MCF 10A (cell line): ENCODE results near the gene BRD7. TPM values are rescaled to one million over a fixed set of nuclear protein-coding genes. Genes with fewer than 3 reads are reported as not detected.

Source experiments
- BruUV-seq: library from RNA; stranded (reverse); fragments of 400-500 nt; replicated peaks from 2 replicates; lab custom pipeline; 2021; lab: Mats Ljungman, UMichigan
- CTCF ChIA-PET: fragments of 300-600 bp; sonication (Branson Sonifier 250); formaldehyde crosslinking; extraction: SDS; loops from one replicate; lab custom pipeline; 2021; ENCODE audit warnings: antibody characterized with exemption, inconsistent platforms; lab: Yijun Ruan, JAX
- POLR2A ChIA-PET: fragments of 300-600, 350-650 bp; sonication (Branson Sonifier 250); formaldehyde crosslinking; extraction: SDS; loops from one replicate; lab custom pipeline; 2020; ENCODE audit warnings: antibody characterized with exemption, inconsistent platforms; lab: Yijun Ruan, JAX
- DNase-seq: peaks from one replicate; pipeline ENCODE4 v3.0.0-alpha.2; 2018; ENCODE audit not compliant: unreplicated experiment
- H3K27ac Mint-ChIP-seq: one replicate; pipeline ENCODE4 v1.8.0; 2022; ENCODE audit warnings: mild to moderate bottlenecking, low read depth, mixed read lengths; ENCODE audit not compliant: unreplicated experiment
- H3K27me3 Mint-ChIP-seq: one replicate; pipeline ENCODE4 v1.8.0; 2022; ENCODE audit warnings: mixed read lengths; ENCODE audit not compliant: insufficient read depth, unreplicated experiment
- H3K36me3 Mint-ChIP-seq: one replicate; pipeline ENCODE4 v1.8.0; 2022; ENCODE audit warnings: mild to moderate bottlenecking, moderate library complexity, mixed read lengths; ENCODE audit not compliant: insufficient read depth, unreplicated experiment
- H3K4me1 Mint-ChIP-seq: one replicate; pipeline ENCODE4 v1.8.0; 2022; ENCODE audit warnings: mixed read lengths; ENCODE audit not compliant: insufficient read depth, unreplicated experiment
- H3K4me3 Mint-ChIP-seq: one replicate; pipeline ENCODE4 v1.8.0; 2022; ENCODE audit warnings: mild to moderate bottlenecking, moderate library complexity, mixed read lengths; ENCODE audit not compliant: unreplicated experiment
- H3K9me3 Mint-ChIP-seq: one replicate; pipeline ENCODE4 v1.8.0; 2022; ENCODE audit warnings: mixed read lengths; ENCODE audit not compliant: unreplicated experiment
- intact Hi-C: fragments of 100-400 bp; cut with micrococcal nuclease; formaldehyde crosslinking; loops from 2 replicates; pipeline ENCODE4 v1.14.1; 2022
- total RNA-seq: library from RNA; stranded (reverse); gene quantifications from 2 replicates; pipeline ENCODE4 v1.2.3, GENCODE V29; 2022
- TF ChIP-seq, protein P1 (sequence below): fragments of 200-600 bp; IDR thresholded peaks from one replicate; pipeline ENCODE4 v1.8.0; 2022; ENCODE audit warnings: antibody characterized with exemption, mild to moderate bottlenecking; ENCODE audit not compliant: unreplicated experiment

The BRD7 gene
- total RNA-seq, 1 experiment from 2014 or later, result 75.9 TPM

DNA sequence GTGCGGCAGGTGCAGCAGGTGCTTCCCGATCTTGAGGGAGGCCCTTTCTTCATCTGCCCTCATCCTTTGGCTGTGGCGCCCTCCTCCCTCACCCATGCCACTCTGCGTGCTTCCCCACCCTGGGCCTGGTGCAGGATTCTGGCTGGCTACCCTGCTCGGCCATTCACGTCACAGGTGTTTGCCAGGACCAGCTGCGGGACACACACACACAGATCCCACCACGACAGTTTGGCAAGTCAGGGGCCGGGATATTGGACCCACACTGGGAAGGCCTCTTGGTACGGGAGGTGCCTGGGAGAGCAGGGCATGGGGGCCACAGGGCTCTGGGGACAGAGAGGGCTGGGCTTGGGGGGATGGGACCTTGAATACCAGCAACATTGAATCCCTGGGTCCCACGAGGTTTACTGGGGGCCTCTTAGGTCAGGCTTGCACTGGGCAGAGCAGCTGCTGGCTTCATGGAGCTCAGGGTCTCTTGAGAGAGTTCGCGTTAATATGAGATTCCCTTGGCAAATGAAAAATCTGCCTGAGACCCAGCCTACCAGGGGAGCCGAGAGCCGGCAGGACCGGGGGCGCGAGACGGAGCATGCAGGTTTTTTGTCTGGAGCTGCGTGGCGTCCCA lies 87.3 kb downstream of the BRD7 start:
- TF ChIP-seq, protein P1, sequence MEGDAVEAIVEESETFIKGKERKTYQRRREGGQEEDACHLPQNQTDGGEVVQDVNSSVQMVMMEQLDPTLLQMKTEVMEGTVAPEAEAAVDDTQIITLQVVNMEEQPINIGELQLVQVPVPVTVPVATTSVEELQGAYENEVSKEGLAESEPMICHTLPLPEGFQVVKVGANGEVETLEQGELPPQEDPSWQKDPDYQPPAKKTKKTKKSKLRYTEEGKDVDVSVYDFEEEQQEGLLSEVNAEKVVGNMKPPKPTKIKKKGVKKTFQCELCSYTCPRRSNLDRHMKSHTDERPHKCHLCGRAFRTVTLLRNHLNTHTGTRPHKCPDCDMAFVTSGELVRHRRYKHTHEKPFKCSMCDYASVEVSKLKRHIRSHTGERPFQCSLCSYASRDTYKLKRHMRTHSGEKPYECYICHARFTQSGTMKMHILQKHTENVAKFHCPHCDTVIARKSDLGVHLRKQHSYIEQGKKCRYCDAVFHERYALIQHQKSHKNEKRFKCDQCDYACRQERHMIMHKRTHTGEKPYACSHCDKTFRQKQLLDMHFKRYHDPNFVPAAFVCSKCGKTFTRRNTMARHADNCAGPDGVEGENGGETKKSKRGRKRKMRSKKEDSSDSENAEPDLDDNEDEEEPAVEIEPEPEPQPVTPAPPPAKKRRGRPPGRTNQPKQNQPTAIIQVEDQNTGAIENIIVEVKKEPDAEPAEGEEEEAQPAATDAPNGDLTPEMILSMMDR, result no peak
- Mint-ChIP-seq H3K36me3 (no peaks in the 10 kb centered on the region), H3K27me3 (no peaks in the 10 kb centered on the region), H3K27ac (no peak overlapping the region), H3K4me1 (no peaks in the 10 kb centered on the region), H3K4me3 (no peak overlapping the region), H3K9me3 (no peaks in the 10 kb centered on the region)
- no peak for DNase-seq
- ChIA-PET CTCF (interaction anchor here (0.7 to 1.3 kb wide), 2 partner anchors 17 to 131 kb away, joined by 3 read pairs; no protein-coding TSS in a partner anchor), POLR2A (no interaction called here)
- no TSS peak for BruUV-seq
- intact Hi-C loops, result no loop called here

DNA sequence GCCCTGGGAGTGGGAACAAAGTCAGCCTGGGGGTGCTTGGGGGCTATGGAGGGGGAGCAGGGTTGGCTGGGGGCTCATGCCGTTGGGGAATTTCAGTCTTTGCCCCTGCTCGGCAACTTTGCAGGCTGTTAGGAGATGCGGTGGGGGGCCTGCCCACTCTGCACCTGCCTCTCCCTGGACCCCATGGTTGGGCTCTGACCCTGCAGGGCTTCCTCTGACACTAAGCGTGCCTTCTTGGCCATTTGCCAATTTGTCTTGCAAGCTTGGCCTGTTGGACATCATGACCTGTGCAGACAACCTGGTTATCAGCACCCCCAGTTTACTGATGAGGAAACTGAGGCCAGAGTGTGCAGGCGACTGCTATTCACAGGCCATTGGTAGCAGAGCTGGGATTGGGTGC lies 87.9 kb downstream of the BRD7 start:
- TF ChIP-seq, protein P1, result no peak
- ChIA-PET POLR2A (interaction anchor here (0.6 kb wide), 1 partner anchor 36 kb away, joined by 3 read pairs; no protein-coding TSS in a partner anchor), CTCF (interaction anchor here (0.7 to 1.3 kb wide), 2 partner anchors 18 to 130 kb away, joined by 3 read pairs; no protein-coding TSS in a partner anchor)
- intact Hi-C loops, result no loop called here
- no peaks in the 10 kb centered on the region for H3K4me1 Mint-ChIP-seq
- H3K36me3 Mint-ChIP-seq, result no peaks in the 10 kb centered on the region
- BruUV-seq, result no TSS peak
- DNase-seq, result no peak
- no peak overlapping the region for H3K4me3 Mint-ChIP-seq
- no peaks in the 10 kb centered on the region for H3K9me3 Mint-ChIP-seq
- no peaks in the 10 kb centered on the region for H3K27me3 Mint-ChIP-seq
- H3K27ac Mint-ChIP-seq, result no peak overlapping the region

DNA sequence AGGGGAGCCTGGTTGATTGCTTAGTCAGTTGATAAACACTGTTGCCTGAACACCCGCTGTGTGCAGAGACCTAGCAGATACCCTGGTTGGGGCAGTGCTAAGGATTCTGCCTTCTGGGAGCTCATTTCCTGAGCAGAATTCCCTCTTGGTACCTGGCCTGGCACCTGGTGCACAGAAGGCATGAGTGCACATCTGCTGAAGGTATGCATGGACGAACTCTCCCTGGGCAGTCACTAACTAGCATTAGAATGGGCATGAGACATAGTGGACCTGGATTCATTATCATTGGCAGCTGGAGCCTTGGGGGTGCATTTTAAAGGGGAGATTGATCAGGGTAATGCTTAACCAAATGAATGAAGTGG lies 89.3 kb downstream of the BRD7 start:
- BruUV-seq, result no TSS peak
- no peaks in the 10 kb centered on the region for H3K4me1 Mint-ChIP-seq
- H3K27me3 Mint-ChIP-seq, result no peaks in the 10 kb centered on the region
- TF ChIP-seq, protein P1, result no peak
- H3K36me3 Mint-ChIP-seq, result no peaks in the 10 kb centered on the region
- DNase-seq, result no peak
- H3K27ac Mint-ChIP-seq, result no peak overlapping the region
- ChIA-PET POLR2A (no interaction called here), CTCF (interaction anchor here (0.7 kb wide), 1 partner anchor 16 kb away, joined by 4 read pairs; no protein-coding TSS in a partner anchor)
- H3K9me3 Mint-ChIP-seq, result no peaks in the 10 kb centered on the region
- intact Hi-C loops, result no loop called here
- no peak overlapping the region for H3K4me3 Mint-ChIP-seq

DNA sequence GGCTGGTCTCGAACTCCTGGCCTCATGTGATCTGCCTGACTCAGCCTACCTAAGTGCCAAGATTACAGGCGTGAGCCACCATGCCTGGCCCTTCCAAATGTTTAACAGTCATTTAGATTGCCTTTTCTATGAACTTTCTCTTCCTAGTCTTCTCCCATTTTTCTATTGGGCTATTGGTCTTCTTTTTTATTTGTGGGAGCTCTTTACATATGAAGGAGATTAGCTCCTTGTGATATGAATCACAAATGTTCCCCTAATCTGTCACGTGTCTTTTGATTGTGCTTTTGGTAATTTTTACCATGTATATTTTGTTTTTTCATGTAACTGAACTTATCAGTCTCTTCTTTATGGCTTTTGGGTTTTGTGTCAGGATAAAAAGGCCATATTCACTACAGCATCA lies 90.5 kb downstream of the BRD7 start:
- H3K36me3 Mint-ChIP-seq, result no peaks in the 10 kb centered on the region
- no peaks in the 10 kb centered on the region for H3K27me3 Mint-ChIP-seq
- BruUV-seq, result no TSS peak
- intact Hi-C loops, result no loop called here
- H3K4me3 Mint-ChIP-seq, result no peak overlapping the region
- POLR2A ChIA-PET, result no interaction called here
- no peaks in the 10 kb centered on the region for H3K4me1 Mint-ChIP-seq
- no peak for DNase-seq
- H3K27ac Mint-ChIP-seq, result no peak overlapping the region
- H3K9me3 Mint-ChIP-seq, result no peaks in the 10 kb centered on the region
- CTCF ChIA-PET, result interaction anchor here (0.6 to 1.3 kb wide), 3 partner anchors 12 to 1085 kb away, joined by 3 to 4 read pairs (median 3); no protein-coding TSS in a partner anchor
- TF ChIP-seq, protein P1, result no peak
